GM21526 (cell line): ENCODE data around the gene PSMB7.

ENCODE experiments used
- ATAC-seq: cut with Tn5 transposase; IDR thresholded peaks from one replicate; pipeline ENCODE4 v1.9.1; 2021; ENCODE audit warnings: moderate library complexity; ENCODE audit not compliant: unreplicated experiment, low FRiP score

Gene PSMB7

GRCh38 chr9:124308606-124309491 lies 106.4 kb downstream of the PSMB7 start:
- ATAC-seq = no peak

DNA sequence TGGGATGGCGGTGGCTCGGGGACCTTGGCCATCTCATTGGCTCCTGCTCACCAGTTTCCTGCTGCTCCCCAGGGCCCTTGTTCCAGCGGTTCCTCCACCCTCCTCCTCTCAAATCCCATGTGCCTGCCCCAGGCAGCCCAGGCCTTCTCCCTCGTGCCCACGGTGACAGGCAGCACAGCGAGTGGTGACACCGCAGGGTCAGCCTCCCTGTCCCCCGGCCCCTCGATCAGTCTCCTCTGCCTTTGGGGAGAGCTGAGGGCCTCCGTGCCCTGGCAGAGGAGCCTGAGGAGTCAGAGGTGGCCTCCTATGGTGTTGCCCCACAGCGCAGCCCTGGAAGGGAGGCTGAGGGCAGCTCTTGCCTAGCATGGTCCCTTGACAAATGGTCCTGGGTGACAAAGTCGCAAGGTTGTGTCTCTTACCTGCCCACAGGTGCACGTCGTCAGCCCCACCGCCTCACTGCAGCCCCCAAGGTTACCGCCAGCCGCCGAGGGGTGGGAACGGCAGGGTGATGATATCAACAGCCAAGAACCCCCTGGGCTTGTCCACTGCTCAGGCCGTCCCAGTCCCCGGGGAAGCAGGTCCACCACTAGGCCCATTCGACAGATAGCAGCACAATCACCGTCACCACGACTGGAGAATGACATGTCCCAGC lies 107.7 kb downstream of the PSMB7 start:
- no peak for ATAC-seq

DNA sequence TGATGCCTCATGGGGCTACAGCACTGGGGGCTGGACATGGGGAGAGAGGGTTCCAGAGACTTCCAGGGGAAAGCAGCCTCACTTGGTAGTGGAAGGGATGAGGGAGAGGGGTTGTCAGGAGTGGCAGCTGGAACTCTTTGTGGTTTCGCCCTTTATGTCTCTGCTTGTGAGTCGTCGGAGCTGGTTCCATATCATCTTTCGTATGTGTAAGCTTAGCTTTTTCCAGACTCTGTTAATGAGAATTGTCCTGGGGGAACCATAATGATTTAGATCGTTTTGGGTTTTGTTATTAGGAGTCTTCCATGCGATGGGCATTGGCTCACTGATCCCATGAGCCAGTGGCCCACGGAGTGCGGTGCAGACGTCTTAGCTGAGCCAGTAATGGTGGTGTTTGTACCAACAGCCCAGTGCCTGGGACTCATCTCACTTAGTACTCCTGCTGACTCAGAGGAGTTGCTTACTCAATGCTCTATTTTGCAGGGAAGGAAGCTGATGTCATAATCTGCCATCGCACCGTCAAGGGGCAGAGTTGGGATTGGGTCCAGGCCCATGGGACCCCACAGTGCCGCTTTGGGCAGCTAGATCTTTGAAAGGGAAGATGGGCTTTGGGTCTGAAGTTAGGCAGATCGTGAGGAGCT lies 109.0 kb downstream of the PSMB7 start:
- no peak for ATAC-seq

GRCh38 chr9:124304285-124304684 lies 111.0 kb downstream of the PSMB7 start:
- no peak for ATAC-seq

- ATAC-seq = no peak
These were observed 111.5 kb downstream of the PSMB7 start for GRCh38 chr9:124303762-124304161.
